ENCODE data around the gene CACHD1.

DNA sequence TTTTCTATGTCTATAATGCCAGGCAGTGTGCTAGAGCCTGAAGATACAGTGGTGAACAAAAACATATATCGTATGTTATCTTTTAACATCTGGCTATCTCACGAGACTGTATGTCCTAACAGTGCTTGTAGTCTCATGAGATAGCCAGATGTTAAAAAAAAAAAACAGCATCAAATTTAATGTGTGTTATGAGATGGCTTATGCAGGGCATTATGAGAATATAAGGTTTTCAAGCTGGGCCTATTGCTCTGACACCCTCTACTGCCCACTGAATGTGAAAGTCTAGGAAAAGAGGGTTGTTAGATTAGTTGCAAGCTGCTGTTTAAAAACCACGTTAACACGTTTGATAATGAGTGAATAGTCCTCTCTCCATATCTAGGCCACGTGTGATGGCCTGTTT is 109.8 kb downstream of the CACHD1 start:
- TF ChIP-seq, protein P1, sequence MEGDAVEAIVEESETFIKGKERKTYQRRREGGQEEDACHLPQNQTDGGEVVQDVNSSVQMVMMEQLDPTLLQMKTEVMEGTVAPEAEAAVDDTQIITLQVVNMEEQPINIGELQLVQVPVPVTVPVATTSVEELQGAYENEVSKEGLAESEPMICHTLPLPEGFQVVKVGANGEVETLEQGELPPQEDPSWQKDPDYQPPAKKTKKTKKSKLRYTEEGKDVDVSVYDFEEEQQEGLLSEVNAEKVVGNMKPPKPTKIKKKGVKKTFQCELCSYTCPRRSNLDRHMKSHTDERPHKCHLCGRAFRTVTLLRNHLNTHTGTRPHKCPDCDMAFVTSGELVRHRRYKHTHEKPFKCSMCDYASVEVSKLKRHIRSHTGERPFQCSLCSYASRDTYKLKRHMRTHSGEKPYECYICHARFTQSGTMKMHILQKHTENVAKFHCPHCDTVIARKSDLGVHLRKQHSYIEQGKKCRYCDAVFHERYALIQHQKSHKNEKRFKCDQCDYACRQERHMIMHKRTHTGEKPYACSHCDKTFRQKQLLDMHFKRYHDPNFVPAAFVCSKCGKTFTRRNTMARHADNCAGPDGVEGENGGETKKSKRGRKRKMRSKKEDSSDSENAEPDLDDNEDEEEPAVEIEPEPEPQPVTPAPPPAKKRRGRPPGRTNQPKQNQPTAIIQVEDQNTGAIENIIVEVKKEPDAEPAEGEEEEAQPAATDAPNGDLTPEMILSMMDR (IDR thresholded peaks at IDR 0.05 in 4 of 5, conservative IDR thresholded peaks at IDR 0.05 in 1 of 5), result no peak
- TF ChIP-seq POLR2A (IDR thresholded peaks at IDR 0.05), result no peak

All from gastrocnemius medialis (tissue), 4 donors.